Measurements from ENCODE around the gene CTTNBP2.

CTTNBP2 gene

GRCh38 chr7:117661328-117661727, 211.9 kb downstream of the CTTNBP2 start:
- Histone ChIP-seq H3K9ac (ENCODE audit: low read length) (no peak overlapping the region), H3K9me2 (replicated peaks; ENCODE audit: insufficient read depth, low read length) (no peaks in the 10 kb centered on the region), H3K9me3 (ENCODE audit: insufficient read depth, low read length) (no peaks in the 10 kb centered on the region), H3F3A (ENCODE audit: insufficient read depth) (no peaks in the 10 kb centered on the region), H3K27me3 (ENCODE audit: low read length) (no peaks in the 10 kb centered on the region), H3K27ac (ENCODE audit: low read depth, low read length) (no peak overlapping the region), H3K4me2 (ENCODE audit: low read depth, low read length, poor library complexity, severe bottlenecking) (no peak overlapping the region), H3K4me3 (ENCODE audit: insufficient read depth, low read length, poor library complexity, severe bottlenecking) (no peak overlapping the region), H2AFZ (ENCODE audit: low read depth, low read length, severe bottlenecking) (no peak overlapping the region), H4K20me1 (ENCODE audit: low read depth, low read length) (no peaks in the 10 kb centered on the region), H3K79me2 (ENCODE audit: insufficient read depth, low read length) (no peaks in the 10 kb centered on the region), H3K36me3 (ENCODE audit: low read length) (no peaks in the 10 kb centered on the region)
- TF ChIP-seq EZH2phosphoT487 (conservative IDR thresholded peaks at IDR 0.05; ENCODE audit: low read length) (no peak), CTCF (IDR thresholded peaks at IDR 0.05; ENCODE audit: insufficient read depth, low read length, poor library complexity, severe bottlenecking) (no peak)
